ENCODE results near the gene STUB1.

The STUB1 gene

DNA sequence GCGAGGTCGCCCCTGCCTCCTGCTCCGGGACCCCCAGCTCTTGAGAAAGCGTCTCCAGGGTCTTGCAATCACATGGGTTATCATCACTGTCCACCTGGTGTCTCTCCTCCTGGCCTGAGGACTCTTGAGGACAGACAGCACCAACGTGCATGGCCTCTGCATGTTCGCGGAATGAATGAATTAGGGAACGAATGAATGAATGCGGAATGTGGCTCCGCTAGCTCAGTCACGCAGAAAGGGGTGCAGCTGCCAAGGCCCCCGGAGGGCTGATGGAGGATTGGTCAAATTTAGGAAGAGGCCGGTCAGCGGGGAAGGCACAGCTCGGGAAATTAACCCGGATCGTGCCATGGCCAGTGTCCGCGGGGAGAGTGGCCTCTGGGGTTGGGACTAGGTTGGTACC lies 22.1 kb downstream of the STUB1 start:
- no peak overlapping the region for H3K4me3 ChIP-seq (ENCODE audit: low read length)
- TF ChIP-seq, protein P1, sequence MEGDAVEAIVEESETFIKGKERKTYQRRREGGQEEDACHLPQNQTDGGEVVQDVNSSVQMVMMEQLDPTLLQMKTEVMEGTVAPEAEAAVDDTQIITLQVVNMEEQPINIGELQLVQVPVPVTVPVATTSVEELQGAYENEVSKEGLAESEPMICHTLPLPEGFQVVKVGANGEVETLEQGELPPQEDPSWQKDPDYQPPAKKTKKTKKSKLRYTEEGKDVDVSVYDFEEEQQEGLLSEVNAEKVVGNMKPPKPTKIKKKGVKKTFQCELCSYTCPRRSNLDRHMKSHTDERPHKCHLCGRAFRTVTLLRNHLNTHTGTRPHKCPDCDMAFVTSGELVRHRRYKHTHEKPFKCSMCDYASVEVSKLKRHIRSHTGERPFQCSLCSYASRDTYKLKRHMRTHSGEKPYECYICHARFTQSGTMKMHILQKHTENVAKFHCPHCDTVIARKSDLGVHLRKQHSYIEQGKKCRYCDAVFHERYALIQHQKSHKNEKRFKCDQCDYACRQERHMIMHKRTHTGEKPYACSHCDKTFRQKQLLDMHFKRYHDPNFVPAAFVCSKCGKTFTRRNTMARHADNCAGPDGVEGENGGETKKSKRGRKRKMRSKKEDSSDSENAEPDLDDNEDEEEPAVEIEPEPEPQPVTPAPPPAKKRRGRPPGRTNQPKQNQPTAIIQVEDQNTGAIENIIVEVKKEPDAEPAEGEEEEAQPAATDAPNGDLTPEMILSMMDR (IDR thresholded peaks at IDR 0.05; ENCODE audit: insufficient read depth, low read depth, low read length, missing control alignments) = no peak
- no peak for DNase-seq (ENCODE audit: low read depth)

DNA sequence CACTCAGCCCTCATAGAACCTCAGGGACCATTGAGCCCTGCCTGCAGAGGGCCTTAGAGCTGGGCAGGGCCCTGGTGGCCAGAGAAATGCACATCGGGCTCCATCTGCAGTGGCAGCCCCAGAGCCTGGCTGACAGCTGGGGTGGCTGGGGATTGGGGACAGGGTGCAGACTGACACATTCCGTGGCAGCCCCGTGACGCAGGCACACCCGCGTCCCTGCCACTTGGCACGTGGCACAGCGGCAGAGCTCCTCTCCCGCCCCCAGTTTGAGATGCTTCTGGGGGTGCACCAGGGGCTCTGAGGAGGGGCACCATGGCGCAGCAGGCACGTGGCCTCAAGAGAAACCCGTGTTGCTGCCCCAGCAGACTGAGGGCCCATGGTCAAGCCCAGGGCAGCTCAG lies 23.2 kb downstream of the STUB1 start:
- DNase-seq (ENCODE audit: low read depth) = no peak
- TF ChIP-seq, protein P1 (IDR thresholded peaks at IDR 0.05; ENCODE audit: insufficient read depth, low read depth, low read length, missing control alignments) = no peak
- H3K4me3 ChIP-seq (ENCODE audit: low read length) = no peak overlapping the region

DNA sequence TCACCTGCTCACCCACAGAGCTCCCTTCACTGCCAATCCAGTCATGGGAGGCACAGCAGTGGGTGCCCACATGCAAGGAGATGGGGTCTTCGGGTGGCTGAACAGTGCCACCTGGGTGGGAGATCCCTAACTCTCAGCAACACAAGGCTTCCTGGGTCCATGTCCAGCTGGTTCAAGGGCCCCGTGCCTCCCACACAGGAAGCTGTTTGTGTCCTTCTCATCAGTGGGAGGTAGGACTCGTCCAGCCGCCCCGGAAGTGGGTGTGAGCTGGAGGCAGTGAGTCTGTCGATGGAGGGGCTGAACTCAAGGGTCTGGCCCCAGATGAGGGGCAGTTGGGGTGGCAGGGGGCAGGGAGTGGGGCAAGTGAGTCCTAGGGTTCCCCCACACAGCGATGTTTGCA lies 23.8 kb downstream of the STUB1 start:
- H3K4me3 ChIP-seq (ENCODE audit: low read length) = no peak overlapping the region
- TF ChIP-seq, protein P1 (IDR thresholded peaks at IDR 0.05; ENCODE audit: insufficient read depth, low read depth, low read length, missing control alignments) = no peak
- no peak for DNase-seq (ENCODE audit: low read depth)

DNA sequence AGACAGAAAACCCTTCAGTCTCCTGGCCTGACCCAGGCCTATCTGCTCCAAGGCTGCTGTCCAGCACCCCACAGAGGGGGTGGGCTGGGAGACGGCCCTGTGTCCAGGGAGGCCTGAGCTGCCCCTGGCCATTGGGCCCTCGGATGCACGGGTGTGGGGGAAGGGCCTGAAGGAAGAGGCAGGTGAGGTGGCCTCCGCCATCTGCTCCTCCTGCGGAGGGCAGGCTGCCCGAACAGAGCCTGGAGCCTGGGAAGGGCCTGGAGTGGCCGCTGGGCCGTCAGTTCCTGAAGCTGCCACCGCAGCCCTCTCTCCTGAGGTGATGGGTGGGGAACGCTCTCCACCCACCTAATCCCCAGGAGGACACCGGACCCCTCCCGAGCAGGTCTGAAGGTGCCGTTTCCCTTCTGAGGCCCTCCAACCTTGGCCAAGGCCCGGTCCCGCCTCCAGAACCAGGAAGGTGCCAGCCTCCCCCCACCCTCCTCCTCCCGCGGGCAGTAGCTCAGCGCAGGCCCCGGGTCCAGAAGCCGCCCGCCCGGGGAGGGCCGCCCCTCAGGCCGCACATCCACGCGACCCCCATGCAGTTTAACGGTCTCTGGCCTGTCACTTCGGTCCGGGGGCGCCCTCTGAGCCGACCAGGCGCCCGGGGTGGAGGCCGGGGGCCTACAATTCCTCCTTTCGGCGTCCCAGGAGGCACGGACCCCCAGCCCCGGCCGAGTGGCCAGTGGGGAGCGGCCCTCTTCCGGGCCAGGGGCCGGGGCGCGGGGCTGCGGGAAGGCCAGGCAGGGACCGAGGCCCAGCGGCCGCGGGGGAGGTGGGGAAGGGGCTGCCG lies 24.6 kb downstream of the STUB1 start:
- peak overlapping the region; percentile 21 for H3K4me3 ChIP-seq (ENCODE audit: low read length)
- TF ChIP-seq, protein P1 (IDR thresholded peaks at IDR 0.05; ENCODE audit: insufficient read depth, low read depth, low read length, missing control alignments) = no peak
- DNase-seq (ENCODE audit: low read depth) = no peak

DNA sequence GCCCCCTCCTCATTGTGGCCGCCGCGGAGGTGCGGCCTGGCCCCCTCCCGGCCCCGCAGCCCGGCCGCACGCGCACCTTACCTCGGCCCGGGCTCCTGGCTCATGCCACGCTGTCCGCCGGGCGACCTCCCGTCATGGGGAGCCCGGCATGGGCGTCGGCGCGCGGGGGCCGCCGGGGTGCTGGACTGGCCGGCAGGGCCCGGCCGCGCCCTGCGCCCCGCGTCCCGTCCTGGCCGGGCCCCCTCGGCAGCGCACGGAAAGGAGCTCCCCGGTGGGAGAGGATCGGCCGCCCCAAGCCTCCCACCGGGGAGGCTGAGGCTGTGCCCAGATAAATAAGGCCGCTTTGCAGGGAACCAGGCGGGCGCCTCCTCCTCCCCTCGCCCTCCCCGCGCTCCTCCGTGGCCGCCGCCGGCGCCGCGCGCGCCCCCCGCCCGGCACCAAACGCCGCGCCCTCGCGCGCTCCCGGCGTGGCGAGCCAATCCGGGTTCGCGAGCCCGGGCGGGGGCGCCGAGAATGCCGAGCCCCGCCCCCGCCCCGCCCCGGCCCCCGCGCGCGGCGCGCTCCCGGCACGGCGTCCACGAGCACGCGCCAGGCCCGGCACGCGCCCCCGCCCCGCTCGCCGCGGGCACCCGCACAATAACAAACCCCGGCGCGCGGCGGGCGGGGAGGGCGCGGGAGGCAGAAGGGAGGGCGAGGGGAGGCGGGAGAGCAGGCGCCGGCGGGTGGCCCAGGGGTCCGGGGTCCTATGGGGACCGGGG lies 25.4 kb downstream of the STUB1 start, which contains the start of gene FBXL16:
Gene FBXL16, minus strand, starts transcription at position 371 of the 758 bp plus-strand sequence. CDS start 8,396 bp downstream, outside the sequence.
- peak within 1 kb of the TSS; percentile 21 for H3K4me3 ChIP-seq (ENCODE audit: low read length)
- TF ChIP-seq, protein P1 (IDR thresholded peaks at IDR 0.05; ENCODE audit: insufficient read depth, low read depth, low read length, missing control alignments) = no peak
- peak; percentile 60 for DNase-seq (ENCODE audit: low read depth)

DNA sequence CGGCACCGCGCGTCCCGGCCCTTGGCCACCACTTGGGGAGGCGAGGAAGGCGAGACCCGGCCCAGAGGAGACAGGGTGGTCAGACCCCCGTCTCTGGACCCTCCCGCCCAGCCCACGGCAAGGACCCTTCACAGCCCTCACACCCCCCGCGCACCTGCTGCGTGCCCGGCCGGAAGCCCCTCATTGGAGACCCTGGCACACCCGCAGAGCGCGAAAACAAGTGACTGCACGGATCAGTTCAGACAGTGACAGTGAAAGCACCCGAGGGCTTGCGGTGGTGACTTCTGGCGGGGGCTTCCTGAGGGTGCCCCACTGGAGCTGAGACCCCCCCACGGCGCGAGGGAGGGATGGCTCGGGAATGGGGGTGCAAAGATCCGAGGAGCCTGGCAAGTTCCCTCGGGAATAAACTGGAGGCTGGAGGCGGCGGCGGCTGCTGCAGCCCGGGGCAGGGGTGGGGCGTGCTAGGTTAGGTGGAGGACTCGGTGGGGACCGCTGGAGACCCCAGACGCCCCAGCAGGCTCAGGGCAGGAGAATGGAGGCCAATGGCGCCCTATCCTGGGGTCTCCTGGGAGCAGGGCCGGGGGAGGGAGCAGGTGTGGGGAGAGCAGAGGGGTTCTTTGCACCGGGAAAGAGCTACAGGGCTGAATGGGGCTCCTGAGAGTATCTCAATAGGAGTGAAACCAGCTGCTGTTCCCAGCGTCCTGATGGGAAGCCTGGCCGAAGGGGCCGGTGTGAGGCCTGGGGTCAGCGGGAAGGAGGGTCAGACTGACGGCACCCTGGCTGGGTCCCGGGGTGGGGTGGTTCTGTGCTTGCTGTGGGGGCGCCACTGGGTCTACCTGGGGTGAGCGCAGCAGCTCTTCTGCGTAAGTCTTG lies 26.2 kb downstream of the STUB1 start:
- DNase-seq (ENCODE audit: low read depth) = no peak
- H3K4me3 ChIP-seq (ENCODE audit: low read length) = no peak overlapping the region
- TF ChIP-seq, protein P1 (IDR thresholded peaks at IDR 0.05; ENCODE audit: insufficient read depth, low read depth, low read length, missing control alignments) = no peak

Measured in epithelial cell of esophagus (primary cell).